Measurements from ENCODE around the gene CLDN11. TPM values are rescaled to one million over a fixed set of nuclear protein-coding genes. Genes with fewer than 3 reads are reported as not detected.

The CLDN11 gene
- total RNA-seq, 1 experiment from 2014 or later: 0.22 TPM

- Histone ChIP-seq H3K4me1 (ENCODE audit: control insufficient read depth in 1 of 2, insufficient read depth in 2 of 2, low read length in 2 of 2) (peaks cover 7 to 13% of the 10 kb centered on the region in 2 experiments; a peak in 3 of 4 replicates), H4K20me1 (ENCODE audit: insufficient read depth) (no peaks in the 10 kb centered on the region), H2AFZ (ENCODE audit: low read depth, low read length, poor library complexity, severe bottlenecking) (no peak overlapping the region), H3K27me3 (ENCODE audit: insufficient read depth, low read length) (0 out of 2 replicates have a peak, but pooled peaks cover 7% of the 10 kb centered on the region), H3K4me3 (replicated peaks in 1 of 2; ENCODE audit: low read depth in 1 of 2, low read length in 2 of 2) (no peak overlapping the region), H3K79me2 (ENCODE audit: insufficient read depth, low read length) (no peaks in the 10 kb centered on the region), H3K9me3 (ENCODE audit: control insufficient read depth in 1 of 2, insufficient read depth in 1 of 2, low read depth in 1 of 2, low read length in 2 of 2) (no peaks in the 10 kb centered on the region), H3K4me2 (ENCODE audit: low read length) (no peak overlapping the region), H3K36me3 (ENCODE audit: control insufficient read depth in 1 of 2, insufficient read depth in 2 of 2, low read length in 2 of 2) (no peaks in the 10 kb centered on the region), H3K9ac (ENCODE audit: low read length) (no peak overlapping the region), H3K9me2 (ENCODE audit: insufficient read depth) (no peaks in the 10 kb centered on the region), H3K27ac (ENCODE audit: low read depth, low read length) (no peak overlapping the region)
- intact Hi-C loops (cut with micrococcal nuclease): no loop called here
- TF ChIP-seq TCF7L2 (IDR thresholded peaks at IDR 0.05; ENCODE audit: borderline replicate concordance, extremely low read depth, insufficient read depth, insufficient read length): no peak
- TF ChIP-seq EGR1 (IDR thresholded peaks at IDR 0.05; ENCODE audit: low read depth): no peak
- TF ChIP-seq ZFX (IDR thresholded peaks at IDR 0.05): no peak
- no peak for TF ChIP-seq EZH2 (IDR thresholded peaks at IDR 0.05)
- no peak for TF ChIP-seq SP1 (IDR thresholded peaks at IDR 0.05; ENCODE audit: low read depth)
- TF ChIP-seq REST (IDR thresholded peaks at IDR 0.05; ENCODE audit: low read depth): no peak
- no peak for TF ChIP-seq RAD21 (IDR thresholded peaks at IDR 0.05; ENCODE audit: low read depth)
- no peak for TF ChIP-seq FOSL1 (IDR thresholded peaks at IDR 0.05; ENCODE audit: low read depth)
- TF ChIP-seq CEBPB (IDR thresholded peaks at IDR 0.05; ENCODE audit: low read depth): no peak
- no peak for TF ChIP-seq CTCF (IDR thresholded peaks at IDR 0.05 in 2 of 3, conservative IDR thresholded peaks at IDR 0.05 in 1 of 3; ENCODE audit: borderline replicate concordance in 1 of 3, insufficient read depth in 1 of 3, low read depth in 2 of 3, low read length in 2 of 3)
- no peak for TF ChIP-seq CBX3 (IDR thresholded peaks at IDR 0.05; ENCODE audit: low read depth)
- TF ChIP-seq ELF1 (IDR thresholded peaks at IDR 0.05; ENCODE audit: borderline replicate concordance, low read depth): no peak
- no peak for TF ChIP-seq ATF3 (IDR thresholded peaks at IDR 0.05)
- TF ChIP-seq YY1 (IDR thresholded peaks at IDR 0.05; ENCODE audit: extremely low read depth, insufficient replicate concordance, low read depth, low read length): no peak
- no TSS peak for BruUV-seq (replicated peaks)
- ChIA-PET RAD21 (ENCODE audit: low non-redundant PET in 1 of 2, low total read pairs in 2 of 2, uncharacterized antibody in 2 of 2, unreplicated experiment in 2 of 2) (no interaction called here), CTCF (no interaction called here), POLR2A (no interaction called here)
- DNase-seq (ENCODE audit: low read depth, low spot score): no peak
- no peak for ATAC-seq
Observed at GRCh38 chr3:170432416-170432815, 13.7 kb downstream of the CLDN11 start.

Measured in HCT116 (cell line).